HG02678 (cell line): Measurements from ENCODE around the gene CAPG.
"Not testable (repeated sequence)": the region's sequence is repeated elsewhere in the genome, so short reads cannot be mapped to it uniquely, and the experiment has no call there.

Source experiments
- ATAC-seq: cut with Tn5 transposase; IDR thresholded peaks from one replicate; pipeline ENCODE4 v1.9.1; 2021; ENCODE audit warnings: mild to moderate bottlenecking, moderate library complexity; ENCODE audit not compliant: unreplicated experiment

The CAPG gene

GRCh38 chr2:85398426-85399182 is 11.6 kb downstream of the CAPG start:
- ATAC-seq = no peak

- ATAC-seq = no peak
These were observed 12.2 kb downstream of the CAPG start for GRCh38 chr2:85397925-85398331.

GRCh38 chr2:85396531-85397470 is 13.4 kb downstream of the CAPG start:
- no peak for ATAC-seq

- no peak for ATAC-seq
These were observed 14.2 kb downstream of the CAPG start for GRCh38 chr2:85395912-85396475.

- no peak for ATAC-seq
These were observed 15.2 kb downstream of the CAPG start for GRCh38 chr2:85394976-85395375.

GRCh38 chr2:85394261-85394681 is 15.9 kb downstream of the CAPG start:
- no peak for ATAC-seq

- no peak for ATAC-seq
These were observed 16.3 kb downstream of the CAPG start for GRCh38 chr2:85393836-85394235.

GRCh38 chr2:85390941-85391669 is 19.1 kb downstream of the CAPG start:
- no peak for ATAC-seq

- no peak for ATAC-seq
These were observed 21.2 kb downstream of the CAPG start for GRCh38 chr2:85388878-85389538.

- ATAC-seq = no peak
These were observed 22.4 kb downstream of the CAPG start for GRCh38 chr2:85387754-85388153.

GRCh38 chr2:85385746-85386145 is 24.4 kb downstream of the CAPG start:
- no peak for ATAC-seq

- ATAC-seq = no peak
These were observed 26.3 kb downstream of the CAPG start for GRCh38 chr2:85383850-85384249.

- ATAC-seq = not testable (repeated sequence)
These were observed 27.0 kb downstream of the CAPG start for GRCh38 chr2:85383151-85383550.

GRCh38 chr2:85380048-85380447 is 30.1 kb downstream of the CAPG start:
- ATAC-seq = no peak

- ATAC-seq = no peak
These were observed 31.9 kb downstream of the CAPG start for GRCh38 chr2:85378257-85378656.

GRCh38 chr2:85377083-85377482 is 33.1 kb downstream of the CAPG start:
- ATAC-seq = no peak

GRCh38 chr2:85376291-85377065 is 33.7 kb downstream of the CAPG start:
- no peak for ATAC-seq

- ATAC-seq = no peak
These were observed 39.1 kb downstream of the CAPG start for GRCh38 chr2:85371045-85371444.

GRCh38 chr2:85369500-85369899 is 40.7 kb downstream of the CAPG start:
- no peak for ATAC-seq

GRCh38 chr2:85368921-85369320 is 41.2 kb downstream of the CAPG start:
- ATAC-seq = no peak
